Measurements from ENCODE around the gene ECI2.

DNA sequence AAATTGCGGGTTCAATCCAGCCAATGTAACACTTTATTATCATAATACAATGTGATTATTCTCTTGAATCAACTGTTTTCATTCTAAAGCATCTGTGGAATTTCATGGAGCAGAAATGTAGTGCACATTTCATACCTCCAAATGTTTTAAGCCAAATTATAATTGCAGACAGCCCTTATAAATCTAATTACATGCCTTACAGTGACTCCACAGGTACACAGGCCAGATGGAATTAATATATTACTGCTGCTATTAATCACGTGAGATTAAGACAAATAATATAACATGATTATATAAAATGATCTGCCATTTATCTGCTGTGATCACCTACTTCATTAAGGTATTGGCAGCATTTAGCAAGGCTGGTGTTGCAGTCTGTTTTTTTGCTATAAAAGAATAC, 9.7 kb upstream of the ECI2 start:
- TF ChIP-seq, protein P1, sequence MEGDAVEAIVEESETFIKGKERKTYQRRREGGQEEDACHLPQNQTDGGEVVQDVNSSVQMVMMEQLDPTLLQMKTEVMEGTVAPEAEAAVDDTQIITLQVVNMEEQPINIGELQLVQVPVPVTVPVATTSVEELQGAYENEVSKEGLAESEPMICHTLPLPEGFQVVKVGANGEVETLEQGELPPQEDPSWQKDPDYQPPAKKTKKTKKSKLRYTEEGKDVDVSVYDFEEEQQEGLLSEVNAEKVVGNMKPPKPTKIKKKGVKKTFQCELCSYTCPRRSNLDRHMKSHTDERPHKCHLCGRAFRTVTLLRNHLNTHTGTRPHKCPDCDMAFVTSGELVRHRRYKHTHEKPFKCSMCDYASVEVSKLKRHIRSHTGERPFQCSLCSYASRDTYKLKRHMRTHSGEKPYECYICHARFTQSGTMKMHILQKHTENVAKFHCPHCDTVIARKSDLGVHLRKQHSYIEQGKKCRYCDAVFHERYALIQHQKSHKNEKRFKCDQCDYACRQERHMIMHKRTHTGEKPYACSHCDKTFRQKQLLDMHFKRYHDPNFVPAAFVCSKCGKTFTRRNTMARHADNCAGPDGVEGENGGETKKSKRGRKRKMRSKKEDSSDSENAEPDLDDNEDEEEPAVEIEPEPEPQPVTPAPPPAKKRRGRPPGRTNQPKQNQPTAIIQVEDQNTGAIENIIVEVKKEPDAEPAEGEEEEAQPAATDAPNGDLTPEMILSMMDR (IDR thresholded peaks at IDR 0.05; ENCODE audit: borderline replicate concordance, extremely low read depth, low read length, poor library complexity, severe bottlenecking): no peak
- no peak for TF ChIP-seq EZH2 (IDR thresholded peaks at IDR 0.05; ENCODE audit: borderline replicate concordance, low read depth, low read length, severe bottlenecking)

Measured in DND-41 (cell line).